Endothelial cell of umbilical vein (primary cell): Measurements from ENCODE around the gene SMARCA2. TPM values are rescaled to one million over a fixed set of nuclear protein-coding genes. Genes with fewer than 3 reads are reported as not detected.

Source experiments
- BruUV-seq: library from RNA; stranded (reverse); fragments of 400-500 nt; replicated peaks from 2 replicates; lab custom pipeline; 2021; lab: Mats Ljungman, UMichigan
- CTCF ChIA-PET: fragments of 300-600, 350-600 bp; sonication (Branson Sonifier 250); formaldehyde crosslinking; loops from one replicate; lab custom pipeline; 2021; ENCODE audit warnings: antibody characterized with exemption, inconsistent platforms; lab: Charles Lee
- POLR2A ChIA-PET: fragments of 300-600, 350-600 bp; sonication (Branson Sonifier 250); formaldehyde crosslinking; loops from one replicate; lab custom pipeline; 2021; ENCODE audit warnings: antibody characterized with exemption, inconsistent platforms; lab: Charles Lee
- DNase-seq: peaks from one replicate; pipeline ENCODE4 v3.0.0-alpha.2; 2011; ENCODE audit warnings: low read depth, low spot score
- FAIRE-seq: peaks from 2 replicates; lab custom pipeline; 2011; peaks lifted over from hg19 to GRCh38; lab: Jason Lieb, UNC
- H2AFZ ChIP-seq: 2 replicates; pipeline ENCODE4 v1.6.0; 2012; ENCODE audit warnings: low read depth, low read length, control low read depth, inconsistent platforms
- H3K27ac ChIP-seq: 2 replicates; pipeline ENCODE4 v1.5.1; 2011; ENCODE audit warnings: low read depth, mild to moderate bottlenecking, control low read depth, low read length, moderate library complexity; ENCODE audit not compliant: insufficient read depth
- H3K27me3 ChIP-seq, 2 experiments: 2 replicates each; pipeline versions ENCODE4 v1.6.0 to v1.6.1; 2011; ENCODE audit warnings: low read length in 2 of 2, mixed read lengths in 1 of 2; ENCODE audit not compliant: control insufficient read depth in 2 of 2, insufficient read depth in 2 of 2
- H3K36me3 ChIP-seq, 2 experiments: 2 replicates in 1 of 2; 3 replicates in 1 of 2; pipeline ENCODE4 v1.5.1; 2011; ENCODE audit warnings: low read length in 2 of 2, mild to moderate bottlenecking in 1 of 2, moderate library complexity in 1 of 2; ENCODE audit not compliant: control insufficient read depth in 2 of 2, insufficient read depth in 2 of 2; ENCODE audit errors: extremely low read depth in 1 of 2
- H3K4me1 ChIP-seq: 3 replicates; pipeline ENCODE4 v1.5.1; 2011; ENCODE audit warnings: mild to moderate bottlenecking, low read length; ENCODE audit not compliant: control insufficient read depth, insufficient read depth; ENCODE audit errors: extremely low read depth
- H3K4me2 ChIP-seq: 2 replicates; pipeline ENCODE4 v1.6.1; 2011; ENCODE audit warnings: low read length, control low read depth, mixed read lengths; ENCODE audit not compliant: insufficient read depth
- H3K4me3 ChIP-seq, 3 experiments: fragments of 200-600 bp in 1 of 3; sonication (generic), shearing (Covaris generic) in 1 of 3; replicated peaks in 1 of 3; 2 replicates each; pipeline ENCODE4 v1.5.1; 2011 to 2016; ENCODE audit warnings: control low read depth in 3 of 3, low read length in 3 of 3, mild to moderate bottlenecking in 2 of 3, inconsistent platforms in 1 of 3, low read depth in 1 of 3, moderate library complexity in 1 of 3; ENCODE audit not compliant: insufficient read depth in 1 of 3
- H3K79me2 ChIP-seq: 2 replicates; pipeline ENCODE4 v1.6.0; 2012; ENCODE audit warnings: low read length, inconsistent platforms; ENCODE audit not compliant: control insufficient read depth, insufficient read depth
- H3K9ac ChIP-seq: replicated peaks from 2 replicates; pipeline ENCODE3; 2011; ENCODE audit warnings: low read length, control low read depth; ENCODE audit not compliant: insufficient read depth; ENCODE audit errors: extremely low read depth
- H3K9me1 ChIP-seq: replicated peaks from 3 replicates; pipeline ENCODE4 v1.6.0; 2011; ENCODE audit warnings: mild to moderate bottlenecking, low read length; ENCODE audit not compliant: control insufficient read depth, insufficient read depth; ENCODE audit errors: extremely low read depth
- H3K9me3 ChIP-seq: replicated peaks from 2 replicates; pipeline ENCODE4 v1.5.1; 2012; ENCODE audit warnings: low read length, inconsistent platforms; ENCODE audit not compliant: control insufficient read depth, insufficient read depth
- H4K20me1 ChIP-seq: replicated peaks from 2 replicates; pipeline ENCODE3; 2011; ENCODE audit warnings: mild to moderate bottlenecking, low read length; ENCODE audit not compliant: control insufficient read depth, insufficient read depth; ENCODE audit errors: extremely low read depth
- EZH2 ChIP-seq: IDR thresholded peaks from 2 replicates; pipeline ENCODE4 v1.6.1; 2012; ENCODE audit warnings: borderline replicate concordance, low read depth, mild to moderate bottlenecking, moderate library complexity, low read length, inconsistent platforms; ENCODE audit not compliant: severe bottlenecking
- FOS ChIP-seq: IDR thresholded peaks from 2 replicates; pipeline ENCODE4 v1.6.1; 2011; ENCODE audit warnings: mild to moderate bottlenecking, low read length, moderate library complexity, borderline replicate concordance; ENCODE audit not compliant: insufficient read depth
- GATA2 ChIP-seq: IDR thresholded peaks from 2 replicates; pipeline ENCODE4 v1.7.0; 2011; ENCODE audit warnings: low read depth, mild to moderate bottlenecking, moderate library complexity, mixed read lengths, low read length; ENCODE audit not compliant: insufficient read length, insufficient read depth
- JUN ChIP-seq: IDR thresholded peaks from 2 replicates; pipeline ENCODE4 v1.6.1; 2011; ENCODE audit warnings: borderline replicate concordance, low read depth; ENCODE audit not compliant: insufficient read length, insufficient read depth
- MYC ChIP-seq: IDR thresholded peaks from one replicate; pipeline ENCODE4 v1.6.1; 2011; ENCODE audit warnings: mild to moderate bottlenecking, low read depth, low read length
- POLR2A ChIP-seq: IDR thresholded peaks from 2 replicates; pipeline ENCODE4 v1.6.1; 2012; ENCODE audit warnings: low read depth, mild to moderate bottlenecking, control low read depth, low read length
- POLR2AphosphoS5 ChIP-seq: IDR thresholded peaks from 2 replicates; pipeline ENCODE4 v1.6.1; 2012; ENCODE audit warnings: low read depth, mild to moderate bottlenecking, control low read depth, low read length, moderate library complexity; ENCODE audit not compliant: insufficient read depth
- dilution Hi-C: fragments of 300-500 bp; cut with MboI; formaldehyde crosslinking; loops from one replicate; pipeline ENCODE4 v1.15.0; 2019; ENCODE audit warnings: low sequenced_read_pairs; ENCODE audit not compliant: extremely low pct_ligation_motif_present
- intact Hi-C: fragments of 100-400 bp; cut with micrococcal nuclease; formaldehyde crosslinking; loops from one replicate; pipeline ENCODE4 v1.10.0; 2022
- polyA plus RNA-seq, 4 experiments: library from polyadenylated mRNA; depleted of rRNA in 3 of 4; stranded (reverse) in 3 of 4; unstranded in 1 of 4; fragments of >200 nt; gene quantifications; 2 replicates each; pipeline versions ENCODE4 v1.2.1 to v1.2.3, GENCODE V29; 2011 to 2012; ENCODE audit warnings: missing spikeins in 1 of 4
- total RNA-seq: library from RNA; stranded (reverse); gene quantifications from 2 replicates; pipeline ENCODE4 v1.2.3, GENCODE V29; 2021
- TF ChIP-seq, protein P1 (sequence below): IDR thresholded peaks from 2 replicates; pipeline ENCODE4 v1.6.1; 2011; ENCODE audit not compliant: insufficient read depth, insufficient read length
- TF ChIP-seq, protein P2 (sequence below), 2 donors: IDR thresholded peaks; 1 replicate in 1 of 2; 2 replicates in 1 of 2; pipeline ENCODE4 v1.5.1; 2011; ENCODE audit warnings: low read length in 2 of 2, mild to moderate bottlenecking in 2 of 2, moderate library complexity in 2 of 2, control low read depth in 1 of 2, inconsistent platforms in 1 of 2, low read depth in 1 of 2; ENCODE audit not compliant: insufficient read depth in 1 of 2; ENCODE audit errors: extremely low read depth in 1 of 2

SMARCA2 gene
- total and polyA plus RNA-seq, 2 donors (not counting 3 experiments of a cell fraction or from before 2014, with no cell fraction given): 54.5 to 79.9 TPM

DNA sequence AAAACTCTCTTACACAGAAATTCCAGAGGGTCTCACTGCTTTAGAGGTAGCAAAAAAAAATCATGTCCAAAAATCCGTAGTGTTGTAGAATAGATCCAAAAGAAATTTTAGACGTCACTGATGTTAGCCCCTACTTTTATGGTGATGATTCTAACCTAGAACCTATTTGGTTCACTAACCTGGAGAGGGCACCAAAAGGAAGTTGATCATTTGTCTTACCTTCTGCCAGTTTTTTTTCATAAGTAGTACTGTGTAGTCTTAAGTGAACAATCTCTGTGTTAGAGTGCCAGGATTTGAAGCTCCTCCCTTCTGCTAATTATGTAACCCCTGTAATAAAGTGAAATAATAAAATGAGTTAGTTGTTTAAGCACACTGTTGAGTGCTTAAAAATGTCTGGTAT lies 215.2 kb downstream of the SMARCA2 start:
- Histone ChIP-seq H3K4me3 (no peak overlapping the region), H3K4me1 (no peaks in the 10 kb centered on the region), H3K79me2 (no peaks in the 10 kb centered on the region), H3K4me2 (no peak overlapping the region), H4K20me1 (no peaks in the 10 kb centered on the region), H3K9ac (no peak overlapping the region), H3K36me3 (no peaks in the 10 kb centered on the region), H3K9me1 (no peaks in the 10 kb centered on the region), H3K27ac (no peak overlapping the region), H3K27me3 (peaks cover 0 to 2% of the 10 kb centered on the region in 2 experiments), H3K9me3 (no peaks in the 10 kb centered on the region), H2AFZ (no peak overlapping the region)
- dilution Hi-C loops: no loop called here
- intact Hi-C loops: no loop called here
- BruUV-seq: no TSS peak
- POLR2A ChIA-PET: no interaction called here
- FAIRE-seq (no peak), DNase-seq (no peak)
- no peak for TF ChIP-seq POLR2A
- TF ChIP-seq, protein P1, sequence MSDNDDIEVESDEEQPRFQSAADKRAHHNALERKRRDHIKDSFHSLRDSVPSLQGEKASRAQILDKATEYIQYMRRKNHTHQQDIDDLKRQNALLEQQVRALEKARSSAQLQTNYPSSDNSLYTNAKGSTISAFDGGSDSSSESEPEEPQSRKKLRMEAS: no peak
- no peak for TF ChIP-seq FOS
- TF ChIP-seq GATA2: no peak
- TF ChIP-seq JUN: no peak
- no peak for TF ChIP-seq EZH2
- TF ChIP-seq, protein P2, sequence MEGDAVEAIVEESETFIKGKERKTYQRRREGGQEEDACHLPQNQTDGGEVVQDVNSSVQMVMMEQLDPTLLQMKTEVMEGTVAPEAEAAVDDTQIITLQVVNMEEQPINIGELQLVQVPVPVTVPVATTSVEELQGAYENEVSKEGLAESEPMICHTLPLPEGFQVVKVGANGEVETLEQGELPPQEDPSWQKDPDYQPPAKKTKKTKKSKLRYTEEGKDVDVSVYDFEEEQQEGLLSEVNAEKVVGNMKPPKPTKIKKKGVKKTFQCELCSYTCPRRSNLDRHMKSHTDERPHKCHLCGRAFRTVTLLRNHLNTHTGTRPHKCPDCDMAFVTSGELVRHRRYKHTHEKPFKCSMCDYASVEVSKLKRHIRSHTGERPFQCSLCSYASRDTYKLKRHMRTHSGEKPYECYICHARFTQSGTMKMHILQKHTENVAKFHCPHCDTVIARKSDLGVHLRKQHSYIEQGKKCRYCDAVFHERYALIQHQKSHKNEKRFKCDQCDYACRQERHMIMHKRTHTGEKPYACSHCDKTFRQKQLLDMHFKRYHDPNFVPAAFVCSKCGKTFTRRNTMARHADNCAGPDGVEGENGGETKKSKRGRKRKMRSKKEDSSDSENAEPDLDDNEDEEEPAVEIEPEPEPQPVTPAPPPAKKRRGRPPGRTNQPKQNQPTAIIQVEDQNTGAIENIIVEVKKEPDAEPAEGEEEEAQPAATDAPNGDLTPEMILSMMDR (IDR thresholded peaks at IDR 0.05; ENCODE audit: extremely low read depth in 1 of 2, insufficient read depth in 1 of 2, low read depth in 1 of 2, low read length in 2 of 2): no peak
- TF ChIP-seq MYC: no peak
- TF ChIP-seq POLR2AphosphoS5: no peak
- CTCF ChIA-PET: interaction anchor here (0.9 to 3.0 kb wide), 4 partner anchors 12 to 143 kb away, joined by 3 to 17 read pairs (median 3); no protein-coding TSS in a partner anchor
